ENCODE data around the gene MTCP1.

MTCP1 gene

DNA sequence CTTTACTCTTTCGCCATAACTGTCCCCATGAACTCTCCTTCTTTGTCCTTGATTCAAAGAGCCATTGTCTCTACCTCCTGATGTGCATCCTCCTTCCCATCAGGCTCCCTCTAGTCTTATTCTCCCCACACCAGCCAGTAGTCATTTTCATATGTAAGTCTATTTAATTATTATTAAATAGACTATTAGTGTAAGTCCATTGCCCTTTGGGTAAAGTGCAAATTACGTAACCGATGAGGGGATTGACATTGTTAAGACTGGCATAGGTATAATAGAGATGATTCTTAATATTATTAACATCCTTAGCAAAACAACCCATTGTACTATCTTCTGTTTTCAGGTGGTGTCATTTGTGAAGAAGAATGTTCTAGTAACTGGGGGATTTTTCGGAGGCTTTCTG is 16.7 kb downstream of the MTCP1 start:
- no peak for DNase-seq

DNA sequence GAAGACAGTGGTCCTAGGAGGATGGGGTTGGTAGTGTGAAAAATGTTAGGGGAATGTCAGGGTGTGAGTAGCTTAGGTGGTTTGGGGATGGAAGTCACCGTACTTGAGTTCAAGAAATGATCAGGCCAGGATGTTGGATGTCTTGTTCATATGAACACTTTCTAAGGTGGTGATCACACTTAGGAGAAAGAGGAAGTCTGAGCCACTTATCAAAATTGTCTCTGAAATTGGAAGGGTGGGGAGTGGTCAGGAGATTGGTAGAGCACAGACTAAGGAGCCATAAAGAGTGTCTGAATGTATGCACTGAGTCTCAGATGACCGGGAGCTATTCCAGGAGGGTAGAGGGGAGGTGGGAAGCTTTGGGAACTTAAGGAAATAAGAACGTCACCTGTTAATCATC is 17.3 kb downstream of the MTCP1 start:
- DNase-seq = no peak

DNA sequence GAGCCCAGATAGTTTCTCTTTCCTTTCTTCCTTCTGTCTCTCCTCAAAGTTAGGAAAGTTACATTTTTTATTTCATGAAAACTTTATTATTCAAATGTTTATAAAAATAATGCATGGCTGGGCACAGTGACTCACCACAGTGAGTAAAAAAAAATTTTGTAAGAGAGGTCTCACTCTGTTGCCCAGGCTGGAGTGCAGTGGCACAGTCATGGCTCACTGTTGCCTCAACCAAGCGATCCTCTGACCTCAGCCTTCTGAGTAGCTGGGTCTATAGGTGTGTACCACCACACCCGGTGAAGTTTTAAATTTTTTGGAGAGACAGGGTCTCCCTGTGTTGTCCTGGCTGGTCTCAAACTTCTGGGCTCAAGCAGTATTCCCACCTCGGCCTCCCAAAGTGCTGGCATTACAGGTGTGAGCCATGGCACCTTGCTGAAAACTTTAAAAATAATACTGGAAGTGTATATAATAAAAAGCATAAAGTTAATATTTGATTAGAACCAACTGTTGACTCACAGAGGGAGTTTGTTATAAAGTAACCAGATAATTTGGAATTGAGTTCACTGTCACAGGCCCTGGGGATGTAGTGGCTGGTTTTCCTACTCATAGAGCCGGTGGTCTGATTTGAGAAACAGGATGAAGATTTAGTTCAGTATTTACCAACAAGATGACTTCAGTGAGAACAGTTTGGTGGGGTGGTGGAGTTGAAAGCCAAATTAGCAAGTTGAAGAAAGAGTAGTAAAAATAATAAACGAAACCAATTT is 18.0 kb downstream of the MTCP1 start:
- DNase-seq = no peak

DNA sequence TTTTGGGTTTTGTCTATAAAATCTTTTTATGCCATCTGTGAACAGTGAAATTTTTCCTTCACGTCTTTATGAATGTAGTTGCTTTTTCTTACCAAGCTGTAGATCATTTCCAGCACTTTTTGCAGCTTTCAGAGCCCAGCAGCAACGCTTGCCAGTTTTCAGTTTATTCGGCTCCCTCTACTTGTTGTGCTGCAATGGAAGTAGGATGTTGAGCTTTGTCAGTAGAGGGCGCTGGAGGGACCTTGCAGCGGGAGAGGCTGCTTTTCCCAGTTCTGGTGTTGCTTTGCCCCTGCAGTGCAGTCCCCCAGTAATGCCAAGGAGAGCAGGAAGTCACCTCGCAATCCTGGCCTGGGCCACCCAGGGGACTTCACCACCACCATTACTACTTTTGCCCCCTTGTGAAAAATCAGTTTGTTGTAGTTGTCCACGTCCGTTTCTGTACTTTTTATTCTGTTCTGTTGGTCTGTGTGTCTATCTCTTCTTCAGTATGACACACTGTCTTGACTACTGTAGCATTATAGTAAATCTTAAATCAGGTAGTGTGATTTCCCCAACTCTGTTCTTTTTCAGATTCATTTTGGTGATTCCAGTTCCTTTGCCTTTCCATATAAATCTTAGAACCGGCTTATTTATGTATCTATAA is 21.8 kb downstream of the MTCP1 start:
- DNase-seq = peak in 38 of 56 donors; percentile 0 to 60 (median 10)

DNA sequence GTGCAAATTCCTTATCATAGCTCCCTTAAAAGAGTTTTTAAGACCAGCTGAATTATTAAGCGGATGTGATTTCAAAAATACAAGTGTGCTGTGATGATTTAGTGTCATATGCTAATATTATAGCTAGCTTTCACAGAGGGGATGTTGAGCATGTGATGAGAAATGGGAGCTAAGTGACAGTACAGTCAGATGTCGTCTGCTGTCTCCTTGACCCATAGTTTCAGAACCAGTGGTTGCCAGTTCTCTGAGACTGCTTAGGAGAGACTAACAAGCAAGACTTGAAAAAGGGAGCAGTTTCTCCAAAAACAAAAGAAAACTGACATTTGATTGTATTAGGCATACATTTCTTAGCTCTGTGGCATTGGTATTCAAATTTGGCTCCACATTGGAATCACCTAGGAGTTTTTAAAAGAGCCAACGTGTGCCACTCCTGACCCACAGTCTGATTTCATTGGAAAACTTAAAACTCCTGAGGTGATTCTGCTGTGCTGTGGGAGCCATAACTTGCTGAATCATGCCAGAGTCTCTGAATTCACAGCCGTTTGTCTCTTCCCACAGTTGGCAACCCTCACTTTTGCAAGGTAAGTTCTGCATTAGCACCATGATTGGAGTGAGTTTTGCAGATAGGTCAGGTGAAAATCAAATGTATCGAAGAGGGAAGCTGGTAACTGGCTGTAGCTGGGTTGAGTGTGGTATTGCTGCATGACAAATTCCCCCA is 24.0 kb downstream of the MTCP1 start:
- no peak for DNase-seq

DNA sequence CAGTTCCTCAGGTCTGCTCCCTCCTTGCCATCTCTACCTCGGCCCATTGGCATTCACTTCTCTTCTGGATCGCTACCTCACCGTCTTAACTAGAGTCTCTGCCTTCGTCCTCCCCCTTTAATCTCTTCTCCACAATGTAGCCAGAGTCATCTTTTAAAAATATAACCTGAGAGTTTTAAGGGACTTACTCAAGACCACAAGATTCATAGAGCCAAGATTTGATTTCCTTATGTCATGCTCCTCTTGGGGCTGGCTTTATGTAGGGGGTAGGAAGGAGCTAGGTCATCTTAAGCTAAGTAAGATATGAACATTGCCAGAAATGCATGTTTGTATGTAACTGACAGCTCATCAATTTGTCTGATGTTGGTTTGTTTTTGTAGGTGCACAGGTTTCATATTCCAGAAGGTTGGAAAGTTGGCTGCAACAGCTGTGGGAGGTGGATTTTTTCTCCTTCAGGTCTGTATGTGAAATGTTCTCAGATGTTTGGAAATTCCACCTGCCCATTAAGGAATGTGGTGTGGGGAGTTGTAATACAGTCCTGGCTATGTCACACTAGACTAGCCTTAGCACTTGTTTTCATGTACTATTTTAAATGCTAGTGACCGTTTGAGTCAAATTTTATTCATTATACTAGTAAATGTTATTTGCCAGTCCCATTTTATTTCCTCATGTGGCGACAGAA is 24.7 kb downstream of the MTCP1 start:
- no peak for DNase-seq

DNA sequence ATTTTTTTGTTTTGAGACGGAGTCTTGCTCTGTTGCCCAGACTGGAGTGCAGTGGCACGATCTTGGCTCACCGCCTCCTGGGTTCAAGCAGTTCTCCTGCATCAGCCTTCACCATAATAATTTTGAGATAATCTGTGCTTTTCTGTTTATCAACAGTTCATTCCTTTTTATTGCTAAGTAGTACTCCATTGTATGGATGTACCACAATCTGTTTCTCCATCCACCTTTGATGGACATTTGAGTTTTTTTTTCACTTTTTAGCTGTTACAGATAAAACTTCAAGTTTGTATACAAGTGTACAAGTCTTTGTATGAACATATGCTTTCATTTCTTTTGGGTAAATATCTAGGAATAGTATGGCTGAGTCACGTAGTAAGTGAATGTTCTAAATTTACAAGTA is 35.2 kb downstream of the MTCP1 start:
- DNase-seq = no peak

DNA sequence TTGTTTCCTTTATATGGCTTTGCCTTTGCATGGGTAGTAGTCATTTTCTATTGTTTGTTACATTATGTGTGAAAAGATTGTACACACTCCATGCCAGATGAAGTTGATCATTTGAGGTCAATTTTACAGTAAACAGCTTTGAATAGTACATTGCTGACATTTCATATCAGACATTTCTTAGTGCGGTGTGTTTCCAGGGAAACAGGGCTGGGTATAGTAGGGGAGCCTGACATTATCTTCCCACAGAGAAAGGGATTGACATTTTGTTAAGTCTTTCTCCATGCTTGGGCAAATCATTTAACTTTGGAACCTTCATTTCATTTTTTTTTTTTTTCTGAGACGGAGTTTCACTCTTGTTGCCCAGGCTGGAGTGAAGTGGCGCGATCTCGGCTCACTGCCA is 39.3 kb downstream of the MTCP1 start:
- no peak for DNase-seq

DNA sequence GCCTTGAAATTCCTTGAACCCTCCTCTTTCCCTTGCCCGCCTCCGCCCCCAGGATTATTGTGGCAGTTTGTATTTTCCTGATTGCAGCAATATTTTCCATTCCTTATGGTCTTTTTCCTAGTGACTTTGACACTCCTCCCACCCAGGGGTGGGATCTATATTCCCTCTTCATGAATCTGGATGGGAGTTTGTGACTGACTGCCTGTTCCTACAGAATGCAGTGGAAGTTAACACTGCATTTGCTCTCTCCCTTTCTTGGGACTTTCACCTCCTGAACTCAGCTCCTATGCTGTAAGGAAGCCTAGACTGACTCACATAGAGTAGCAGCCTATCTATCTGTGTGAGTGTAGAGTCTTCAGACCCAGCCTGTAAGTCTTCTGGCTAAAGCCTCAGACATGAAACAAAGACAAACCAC is 42.1 kb downstream of the MTCP1 start:
- DNase-seq = no peak

DNA sequence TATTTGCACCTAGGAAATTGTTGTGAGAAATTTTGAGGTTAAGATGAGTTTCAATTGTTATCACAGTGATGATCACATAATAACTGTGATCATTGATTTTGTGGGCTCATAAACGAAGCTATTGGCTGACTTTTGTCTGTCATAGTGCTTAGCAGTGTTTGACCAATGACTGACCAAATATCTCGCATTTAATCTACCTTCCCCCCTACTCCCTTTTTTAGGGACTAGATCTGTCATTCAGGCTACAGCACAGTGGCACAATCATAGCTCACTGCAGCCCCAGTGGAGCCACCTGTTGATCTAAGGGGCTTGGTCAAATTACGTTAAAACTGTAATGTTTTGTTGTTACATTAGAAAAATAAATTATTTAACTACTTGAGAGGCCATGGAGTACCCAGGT is 42.8 kb downstream of the MTCP1 start:
- DNase-seq = no peak

DNA sequence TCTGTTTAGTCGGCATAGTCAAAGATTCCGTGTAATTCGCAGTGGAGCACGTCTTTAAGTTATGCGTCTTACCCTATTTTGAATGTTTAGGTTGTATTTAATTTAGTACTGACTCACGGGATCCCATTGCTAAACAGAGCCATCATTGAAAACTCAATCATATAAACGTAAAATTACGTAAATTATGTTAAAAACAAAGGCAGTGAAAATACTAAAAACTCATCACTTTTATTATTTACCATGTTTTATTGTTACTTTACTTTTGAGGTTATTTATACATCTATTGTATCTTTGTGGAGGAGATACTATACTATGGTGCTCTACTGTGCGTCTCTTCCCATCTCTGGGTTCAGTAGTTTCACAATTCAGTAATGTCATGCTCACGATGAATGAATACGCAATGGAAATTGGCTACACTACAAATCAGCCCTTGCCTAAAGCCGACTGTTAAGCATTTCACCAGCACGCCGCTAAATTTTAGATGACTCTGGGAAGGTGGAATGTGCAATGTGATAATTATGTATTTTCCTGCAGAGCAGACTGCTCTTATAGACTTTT is 43.3 kb downstream of the MTCP1 start:
- no peak for DNase-seq

DNA sequence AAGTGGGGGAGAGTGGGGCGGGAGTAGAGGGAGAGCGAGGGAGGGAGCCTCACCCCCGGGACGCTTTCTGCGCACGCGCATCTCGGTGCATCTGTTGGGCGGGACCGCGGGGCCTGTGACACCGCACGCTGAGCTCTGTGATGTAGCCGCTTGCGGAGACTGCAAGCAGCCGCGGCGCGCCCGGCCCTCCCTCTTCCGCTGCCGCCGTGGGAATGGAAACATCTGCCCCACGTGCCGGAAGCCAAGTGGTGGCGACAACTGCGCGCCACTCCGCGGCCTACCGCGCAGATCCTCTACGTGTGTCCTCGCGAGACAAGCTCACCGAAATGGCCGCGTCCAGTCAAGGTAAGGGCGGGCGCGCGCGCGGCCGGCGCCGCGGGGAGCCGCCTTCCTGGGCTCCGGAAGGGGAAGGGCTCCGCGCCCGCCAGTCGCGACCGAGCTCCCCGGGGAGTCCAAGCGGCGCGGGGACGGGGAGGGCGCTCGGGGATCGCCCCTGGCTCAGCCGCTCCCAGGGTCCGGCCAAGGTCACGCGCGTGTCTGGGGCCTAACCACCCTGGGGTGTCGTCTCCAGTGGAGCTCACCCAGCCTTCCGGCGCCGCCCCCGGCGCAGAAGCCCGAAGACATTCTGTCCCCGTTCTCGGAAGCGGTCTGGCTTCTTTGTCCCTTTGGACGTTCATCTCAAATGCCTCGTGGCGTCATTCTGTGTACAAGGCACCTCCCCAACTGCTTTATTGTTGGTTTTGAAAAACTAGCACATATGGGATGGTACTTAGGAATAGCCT is 44.0 kb downstream of the MTCP1 start, which contains the start of gene FUNDC2:
Gene FUNDC2 (plus strand): TSS at position 118 of the 782 bp plus-strand sequence. CDS start 95 bp downstream, at position 213.
- peak in 55 of 56 donors; percentile 50 to 94 (median 82) for DNase-seq

DNA sequence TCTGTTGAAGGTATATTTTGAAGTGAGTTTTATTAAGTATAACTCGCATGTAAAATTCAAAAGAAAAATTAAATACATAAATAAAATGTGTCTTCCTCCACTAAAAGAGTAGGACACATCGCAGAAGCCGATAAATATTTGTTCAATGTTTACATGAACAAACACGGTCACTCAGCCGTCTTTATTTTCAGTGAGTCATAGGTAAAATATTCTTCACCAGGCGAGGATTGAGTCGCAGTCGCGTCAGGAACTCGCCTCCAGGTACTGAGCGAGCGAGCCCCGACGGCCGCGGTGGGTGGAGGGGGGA is 44.6 kb downstream of the MTCP1 start:
- no peak for DNase-seq

DNA sequence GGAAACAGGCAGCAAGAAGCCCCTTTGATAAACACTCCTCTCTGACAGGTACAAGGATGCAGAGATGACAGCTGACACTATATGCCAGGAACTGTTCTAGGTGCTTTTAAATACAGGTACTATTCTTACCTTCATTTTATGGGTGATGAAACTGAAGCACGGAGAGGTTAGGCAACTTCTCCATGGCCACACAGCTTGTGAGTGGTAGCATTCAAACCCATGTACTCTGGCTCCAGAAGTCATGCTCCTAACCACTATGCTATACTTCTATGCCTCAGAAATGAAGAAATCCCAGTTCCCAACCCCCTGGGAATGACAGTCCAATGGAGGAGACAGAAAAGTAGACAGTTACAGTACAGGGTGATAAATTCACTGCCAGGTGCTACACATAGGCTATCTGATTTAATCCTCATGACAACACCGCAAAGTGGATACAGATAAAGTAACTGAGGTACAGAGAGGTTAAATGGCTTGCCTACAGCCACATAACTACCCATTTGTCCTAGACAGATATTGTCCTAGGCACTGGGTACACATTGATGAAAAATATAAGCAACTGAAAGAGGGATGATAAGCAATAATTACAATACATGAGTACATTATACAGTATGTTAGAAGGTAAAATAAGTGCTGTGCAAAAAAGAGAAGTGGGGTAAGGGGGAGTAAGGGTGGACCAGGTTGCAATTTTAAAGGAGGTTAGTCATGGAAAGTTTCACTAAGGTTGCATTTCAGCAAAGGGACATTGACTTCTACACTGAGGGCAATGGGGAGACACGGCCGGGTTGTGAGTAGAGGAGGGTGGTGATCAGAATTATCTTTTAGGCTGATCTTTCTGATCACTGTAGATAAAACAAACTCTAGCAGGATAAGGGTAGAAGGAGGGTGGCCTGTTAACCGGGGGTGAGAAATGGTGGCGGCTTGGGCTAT is 46.8 kb downstream of the MTCP1 start:
- DNase-seq = no peak

DNA sequence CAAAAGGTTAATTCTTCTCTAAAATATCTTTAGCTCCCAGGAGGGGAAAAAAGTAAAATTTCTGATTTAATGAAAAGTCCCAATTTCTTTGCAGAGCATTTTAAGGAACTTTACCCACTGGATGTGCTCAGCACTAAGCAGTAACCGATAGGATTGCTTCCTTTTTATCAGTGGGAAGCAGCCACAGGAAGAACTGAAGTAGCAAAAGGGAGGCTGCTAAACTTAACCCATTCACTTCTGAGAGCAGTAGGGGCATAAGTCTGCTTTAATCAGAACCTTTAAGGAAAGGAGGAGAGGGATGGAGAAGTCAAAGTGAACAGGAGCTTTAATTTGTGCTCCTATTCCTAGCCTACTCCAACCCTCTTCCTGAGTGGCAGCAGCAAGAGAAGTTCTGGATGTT is 48.4 kb downstream of the MTCP1 start, which contains the start of gene F8:
Gene F8 (minus strand): TSS at position 139 of the 400 bp plus-strand sequence. CDS start 171 bp downstream, outside the sequence.
- DNase-seq = no peak

DNA sequence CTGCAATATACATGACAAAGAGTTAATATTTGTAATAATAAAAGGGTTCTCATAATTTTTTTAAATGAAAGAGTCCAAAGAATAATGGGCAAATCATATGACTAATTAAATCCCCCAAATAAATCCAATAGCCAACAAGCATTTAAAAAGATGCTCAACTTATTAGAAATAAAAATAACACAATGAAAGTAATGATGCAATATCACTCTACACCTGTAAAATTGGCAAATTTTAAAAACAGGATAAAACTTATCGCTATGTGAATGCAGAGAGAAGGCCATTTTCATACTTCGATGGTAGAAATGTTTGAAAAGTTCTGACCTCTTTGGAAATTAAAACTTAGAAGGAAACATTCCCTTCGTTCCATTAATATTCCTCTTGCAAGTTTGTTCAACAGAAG is 50.3 kb downstream of the MTCP1 start:
- DNase-seq = no peak
